ENCODE results near the gene NEGR1.

NEGR1 gene

DNA sequence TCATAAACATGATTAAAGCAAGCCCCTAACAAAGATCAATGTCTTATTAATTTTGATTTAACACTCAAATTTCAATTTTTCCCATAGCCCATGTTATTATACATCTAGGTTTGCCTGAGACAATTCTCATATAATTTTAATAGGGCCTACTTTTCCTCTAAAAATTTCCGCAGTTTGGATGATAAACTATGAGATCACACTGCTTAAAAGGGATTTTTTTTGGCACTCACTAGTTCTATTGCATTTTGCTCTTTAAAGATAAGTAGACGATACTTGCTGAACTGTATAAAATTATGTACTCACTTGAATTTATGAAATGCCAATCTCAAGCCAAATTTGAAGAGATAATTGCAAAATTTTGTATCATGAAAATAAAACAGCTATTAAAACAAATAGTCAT, 721.1 kb downstream of the NEGR1 start:
- no peak for DNase-seq (ENCODE audit: low spot score)

DNA sequence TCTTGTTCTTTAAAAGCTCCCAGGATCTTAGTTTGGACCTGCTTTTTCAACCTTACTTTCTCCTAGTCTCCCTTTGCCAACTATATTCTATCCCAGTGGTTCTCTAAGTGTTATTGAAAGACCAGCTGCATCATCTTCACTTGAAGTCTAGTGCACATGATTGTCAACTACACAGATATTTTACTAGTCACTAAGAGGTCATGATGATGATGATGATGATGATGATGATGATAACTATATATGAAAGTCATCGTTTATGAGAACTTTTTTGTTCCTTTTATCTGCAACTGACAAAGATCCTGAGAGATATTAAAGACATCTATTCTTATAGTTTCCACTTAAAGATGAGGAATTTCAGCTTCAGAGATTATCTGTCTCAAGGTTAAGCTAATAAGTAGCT, 722.5 kb downstream of the NEGR1 start:
- no peak for DNase-seq (ENCODE audit: low spot score)

GRCh38 chr1:71557138-71557537, 725.2 kb downstream of the NEGR1 start:
- no peak for DNase-seq (ENCODE audit: low spot score)

- DNase-seq (ENCODE audit: low spot score), result no peak
Observed at GRCh38 chr1:71548398-71548890, 733.9 kb downstream of the NEGR1 start.

- DNase-seq (ENCODE audit: low spot score), result no peak
Observed at GRCh38 chr1:71542155-71542554, 740.2 kb downstream of the NEGR1 start.

- DNase-seq (ENCODE audit: low spot score), result no peak
Observed at GRCh38 chr1:71533950-71534349, 748.4 kb downstream of the NEGR1 start.

GRCh38 chr1:71532343-71532742, 750.0 kb downstream of the NEGR1 start:
- no peak for DNase-seq (ENCODE audit: low spot score)

DNA sequence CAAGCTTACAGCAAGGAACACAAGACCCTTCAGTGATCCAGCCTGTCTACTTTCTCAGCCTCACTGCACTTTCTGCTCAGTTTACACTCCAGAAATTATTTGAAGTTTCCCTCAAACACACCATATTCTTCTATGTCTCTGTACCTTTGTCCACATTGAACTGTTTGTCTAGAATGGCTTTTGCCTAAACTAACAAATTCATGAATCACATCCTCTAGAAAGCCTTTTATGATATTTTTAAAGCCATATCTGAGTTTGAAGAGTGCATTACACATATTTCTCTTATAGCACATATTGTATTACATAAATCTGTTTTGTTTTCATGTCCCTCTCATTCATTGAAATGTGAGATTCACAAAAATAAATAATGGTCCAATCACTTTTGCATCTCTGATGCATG, 755.5 kb downstream of the NEGR1 start:
- no peak for DNase-seq (ENCODE audit: low spot score)

GRCh38 chr1:71522721-71523120, 759.6 kb downstream of the NEGR1 start:
- no peak for DNase-seq (ENCODE audit: low spot score)

DNA sequence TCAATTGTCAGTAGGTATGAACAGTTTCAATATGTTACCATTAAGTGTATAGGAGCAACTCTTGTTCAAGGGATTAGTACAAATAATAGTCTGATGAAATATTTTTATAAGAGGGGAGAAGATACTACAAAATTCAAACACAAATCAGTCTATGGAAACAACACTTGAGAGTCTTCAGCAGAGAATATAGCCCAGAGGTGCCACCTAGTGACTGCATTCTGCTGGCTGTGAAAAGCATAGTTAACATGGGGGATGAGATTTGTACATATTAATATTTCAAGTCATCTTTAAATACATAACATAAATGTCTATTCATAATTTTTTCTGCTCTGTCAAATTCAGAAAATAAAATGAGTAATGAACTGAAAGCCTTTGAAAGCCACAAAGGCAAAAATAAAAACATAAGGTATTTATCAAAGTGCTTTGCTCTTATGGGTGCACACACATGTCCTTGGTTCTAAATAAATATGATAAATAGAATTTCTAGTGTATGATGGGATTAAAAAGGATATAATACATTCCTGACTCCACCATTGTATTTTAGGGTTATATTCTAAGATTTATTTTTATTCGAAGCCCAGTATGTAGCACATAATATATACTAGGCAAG, 760.6 kb downstream of the NEGR1 start:
- DNase-seq (ENCODE audit: low spot score), result peak; percentile 62

DNA sequence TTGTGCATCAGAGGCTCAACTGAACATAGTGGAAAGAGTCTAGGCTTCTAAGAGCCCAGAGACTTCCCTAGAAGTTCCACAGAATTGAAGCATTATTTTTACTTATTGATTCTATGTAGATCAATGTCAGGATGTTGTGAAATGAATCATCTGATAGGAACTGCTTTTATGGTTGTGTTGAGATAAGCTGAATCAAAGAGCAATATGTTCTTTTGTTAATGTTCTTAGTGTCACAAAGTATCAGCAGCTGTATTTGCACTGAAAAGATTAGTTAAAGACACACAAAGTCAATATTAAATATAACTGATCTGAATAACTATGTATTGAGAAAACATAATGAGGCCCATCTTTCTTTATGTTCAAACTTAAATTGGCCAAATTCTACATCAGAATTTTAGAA, 770.8 kb downstream of the NEGR1 start:
- no peak for DNase-seq (ENCODE audit: low spot score)

GRCh38 chr1:71510725-71511124, 771.6 kb downstream of the NEGR1 start:
- no peak for DNase-seq (ENCODE audit: low spot score)

GRCh38 chr1:71509051-71509595, 773.2 kb downstream of the NEGR1 start:
- DNase-seq (ENCODE audit: low spot score), result no peak

DNA sequence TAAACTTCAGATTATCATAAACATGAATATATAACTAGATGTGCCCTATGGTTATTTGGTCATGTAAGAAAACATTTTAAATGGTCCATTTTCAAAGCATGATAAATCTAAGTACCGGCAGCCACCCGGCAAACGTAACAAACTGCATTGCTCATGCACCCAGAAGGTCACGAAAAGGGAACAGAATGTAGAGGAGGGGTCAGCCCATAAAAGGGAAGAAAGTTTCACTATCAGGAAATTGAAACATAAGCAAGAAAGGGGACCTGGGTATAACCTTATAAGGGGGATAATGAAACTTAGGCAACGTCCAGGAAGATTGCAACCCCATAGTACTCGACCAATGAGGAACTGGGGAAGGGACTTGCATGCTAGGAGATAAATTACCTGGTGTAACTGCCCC, 780.3 kb downstream of the NEGR1 start:
- no peak for DNase-seq (ENCODE audit: low spot score)

GRCh38 chr1:71498542-71498941, 783.8 kb downstream of the NEGR1 start:
- DNase-seq (ENCODE audit: low spot score), result no peak

GRCh38 chr1:71494163-71494562, 788.2 kb downstream of the NEGR1 start:
- DNase-seq (ENCODE audit: low spot score), result peak; percentile 1

DNA sequence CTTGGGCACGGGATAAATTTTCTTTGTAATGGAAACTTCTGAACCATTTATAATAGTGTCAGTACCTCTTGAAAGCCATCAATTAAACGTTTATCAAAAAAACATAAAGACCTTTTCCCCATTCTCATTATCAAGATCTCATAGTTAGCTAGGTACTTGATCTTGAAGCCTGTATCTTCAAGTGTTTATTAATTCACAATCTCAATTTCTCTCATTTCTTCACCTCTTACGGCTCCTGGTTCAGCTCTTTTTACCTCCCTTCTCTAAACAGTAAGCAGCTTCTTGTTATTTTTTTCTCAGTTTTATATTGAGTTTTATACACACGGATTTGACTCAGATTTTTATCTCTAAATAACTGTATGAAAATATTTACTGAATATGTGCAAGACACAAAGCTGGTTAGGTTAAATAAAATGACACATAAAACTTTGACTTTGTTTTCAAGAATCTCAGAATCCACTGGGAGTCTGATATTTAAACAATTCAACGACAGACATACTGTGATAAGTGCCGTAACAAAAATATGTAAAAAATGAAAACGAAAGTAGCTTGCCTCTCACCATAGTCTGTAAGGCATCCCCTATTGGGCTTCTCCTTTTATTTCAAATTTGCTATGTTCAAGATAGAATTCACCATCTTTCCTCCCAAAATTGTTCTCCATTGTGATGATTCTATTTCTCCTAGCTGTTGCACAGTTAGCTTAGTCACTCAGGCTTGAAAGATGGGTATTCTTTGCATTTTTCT, 789.9 kb downstream of the NEGR1 start:
- no peak for DNase-seq (ENCODE audit: low spot score)

DNA sequence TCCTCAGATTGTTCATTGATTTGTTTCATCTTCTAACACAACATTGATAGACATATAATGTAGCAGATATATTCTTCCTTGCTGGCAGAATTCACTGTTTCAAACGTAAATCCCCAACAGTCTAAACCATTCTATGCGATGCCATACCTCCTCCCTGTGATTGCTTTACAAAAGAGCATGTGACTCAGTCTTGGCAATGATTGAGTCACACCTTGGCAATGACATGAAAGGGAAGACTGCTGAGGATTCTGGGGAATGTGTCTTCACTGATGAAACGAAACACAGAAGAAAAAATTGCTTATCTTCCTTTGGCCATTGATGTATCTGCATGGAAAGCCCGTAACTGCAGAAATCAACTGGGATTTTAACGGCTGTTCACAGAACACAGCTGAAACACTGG, 791.9 kb downstream of the NEGR1 start:
- peak; percentile 68 for DNase-seq (ENCODE audit: low spot score)

GRCh38 chr1:71488555-71489252, 793.6 kb downstream of the NEGR1 start:
- DNase-seq (ENCODE audit: low spot score), result no peak

DNA sequence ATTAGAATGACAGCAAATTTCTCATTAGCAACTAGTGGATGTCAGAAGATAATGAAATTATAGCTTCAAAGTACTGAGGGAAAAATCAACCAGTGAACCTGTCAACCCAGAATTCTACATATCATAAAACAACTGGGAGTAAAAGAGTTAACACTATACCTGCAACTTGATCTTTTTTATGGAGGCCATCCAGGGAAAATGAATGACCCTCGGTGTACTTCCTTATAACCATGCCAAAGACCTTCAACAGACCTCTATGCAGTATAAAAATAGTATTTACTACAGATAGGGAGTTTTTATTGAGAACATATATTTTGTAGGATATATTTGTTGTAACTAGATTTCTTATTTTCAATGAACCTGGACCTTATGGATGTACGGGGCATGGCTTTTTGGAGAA, 809.0 kb downstream of the NEGR1 start:
- DNase-seq (ENCODE audit: low spot score), result no peak

DNA sequence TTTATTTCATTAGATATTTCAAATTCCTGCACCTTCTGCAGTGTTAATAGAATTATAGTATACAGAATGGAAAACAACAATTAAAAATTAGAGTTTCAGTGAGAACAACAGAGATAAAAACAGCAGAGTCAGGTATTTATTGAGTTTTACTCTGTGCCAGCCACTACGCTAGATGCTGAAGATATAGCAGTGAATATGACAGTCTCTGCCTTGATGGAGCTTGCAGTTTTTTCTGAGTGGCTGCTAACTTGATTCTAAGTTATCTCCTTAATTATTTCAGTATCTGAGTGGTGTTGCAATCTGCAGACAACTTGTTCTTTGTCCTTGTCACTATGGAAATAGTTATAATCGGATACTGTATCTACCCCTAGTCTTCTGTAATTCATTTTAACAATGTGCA, 817.2 kb downstream of the NEGR1 start:
- no peak for DNase-seq (ENCODE audit: low spot score)

GRCh38 chr1:71464016-71464415, 818.3 kb downstream of the NEGR1 start:
- DNase-seq (ENCODE audit: low spot score), result peak; percentile 11

DNA sequence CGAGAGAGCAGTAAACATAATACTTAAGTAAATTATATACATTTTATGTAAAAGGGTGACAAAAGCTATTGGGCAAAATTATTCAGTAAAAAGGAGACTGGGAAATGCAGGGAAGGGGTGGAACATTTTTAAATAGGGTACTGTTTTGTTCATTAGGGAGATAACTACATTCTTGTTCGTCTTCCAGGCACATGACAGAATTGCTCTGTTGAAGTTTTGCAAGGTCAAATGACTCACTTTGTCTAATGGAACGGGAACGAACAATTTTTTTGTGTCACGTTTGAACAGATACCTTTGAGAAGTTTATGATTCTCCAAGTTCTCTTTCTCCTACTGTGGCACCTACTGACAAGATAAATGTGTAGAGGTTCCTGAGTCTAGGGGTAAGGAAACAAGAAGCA, 819.2 kb downstream of the NEGR1 start:
- no peak for DNase-seq (ENCODE audit: low spot score)
